Right lobe of liver (tissue), 6 donors: ENCODE results near the gene ZKSCAN3. TPM values are rescaled to one million over a fixed set of nuclear protein-coding genes. Genes with fewer than 3 reads are reported as not detected.

ENCODE experiments used
- ATAC-seq, 4 donors: fragments of 200-7000 bp; cut with Tn5 transposase; one replicate each; pipeline ENCODE4 v1.9.1; 2020; ENCODE audit warnings: mild to moderate bottlenecking in 4 of 4, moderate library complexity in 4 of 4
- DNase-seq, 3 donors: peaks; one replicate each; pipeline ENCODE4 v3.0.0-alpha.2; 2020
- H3K27ac ChIP-seq, 3 donors: fragments of 200-600 bp; one replicate each; pipeline ENCODE4 v1.8.0; 2022
- H3K27me3 ChIP-seq, 2 donors: fragments of 200-600 bp; one replicate each; pipeline ENCODE4 v1.8.0; 2022
- H3K36me3 ChIP-seq, 4 donors: fragments of 200-600 bp; sonication (generic) in 1 of 4; one replicate each; pipeline versions ENCODE4 v1.5.1 to v1.8.0; 2017 to 2022; ENCODE audit warnings: control low read depth in 1 of 4
- H3K4me1 ChIP-seq, 4 donors: fragments of 200-600 bp; sonication (generic) in 1 of 4; one replicate each; pipeline versions ENCODE4 v1.5.1 to v1.8.0; 2017 to 2022; ENCODE audit warnings: control low read depth in 1 of 4
- H3K4me3 ChIP-seq, 3 donors: fragments of 200-600 bp; one replicate each; pipeline ENCODE4 v1.8.0; 2022
- H3K9me3 ChIP-seq, 4 donors: fragments of 200-600 bp; sonication (generic) in 1 of 4; one replicate each; pipeline versions ENCODE4 v1.5.1 to v1.8.0; 2017 to 2022; ENCODE audit warnings: control low read depth in 1 of 4
- CTCF ChIP-seq, 4 donors: fragments of 200-600 bp in 3 of 4; fragments of 450-650 bp in 1 of 4; IDR thresholded peaks; one replicate each; pipeline versions ENCODE4 v1.5.1 to v1.8.0; 2016 to 2022; ENCODE audit warnings: antibody characterized with exemption in 4 of 4, mild to moderate bottlenecking in 2 of 4
- POLR2A ChIP-seq: fragments of 450-650 bp; IDR thresholded peaks from one replicate; pipeline ENCODE4 v1.6.1; 2017; ENCODE audit warnings: antibody characterized with exemption, mild to moderate bottlenecking
- WGBS: methylation state at CpG from one replicate; pipeline ENCODE4 v1.1.6; 2018; ENCODE audit warnings: low coverage, low lambda C conversion rate; ENCODE audit not compliant: insufficient coverage; ENCODE audit errors: missing lambda C conversion rate; 5-methylcytosine and 5-hydroxymethylcytosine counted together
- intact Hi-C, 2 donors: fragments of 100-400 bp; cut with DNase I; formaldehyde crosslinking; loops; one replicate each; pipeline versions ENCODE4 v1.11.2 to v1.14.1; 2022
- total RNA-seq, 6 experiments: library from RNA; depleted of rRNA in 2 of 6; stranded (reverse); fragments of >200 nt in 2 of 6; fragmentation: NEBNext Ultra II Directional in 3 of 6; extraction: Animal tissue kit (Norgen Biotek cat#: 25700) in 3 of 6; gene quantifications; one replicate each; pipeline versions ENCODE4 v1.1.0 to v1.2.4, GENCODE V29; 2016 to 2023
- donor health status: DM: no; HTN: yes; CAD: no.
- donor health status: DM: no; HTN: no; CAD: no.
- donor health status: DM: no; HTN: no; CAD: no.
- donor health status: DM: no; HTN: yes; CAD: no.
- donor health status: DM: no; HTN: yes; CAD: no.

Gene ZKSCAN3
- total RNA-seq, 6 experiments from 2014 or later: 1.3 to 3.8 (median 2.5) TPM

GRCh38 chr6:28340310-28341095 is 9.2 kb upstream of the ZKSCAN3 start:
- no peak for DNase-seq
- H3K27me3 ChIP-seq: no peaks in the 10 kb centered on the region
- no peak for TF ChIP-seq CTCF (IDR thresholded peaks at IDR 0.05)
- TF ChIP-seq POLR2A: no peak
- no peaks in the 10 kb centered on the region for H3K36me3 ChIP-seq
- intact Hi-C loops: no loop called here
- H3K27ac ChIP-seq: no peak overlapping the region
- no peaks in the 10 kb centered on the region for H3K9me3 ChIP-seq
- ATAC-seq: no peak
- WGBS: 86% methylated on average over 1 of the region's 1 CpG
- no peaks in the 10 kb centered on the region for H3K4me1 ChIP-seq
- no peak overlapping the region for H3K4me3 ChIP-seq

GRCh38 chr6:28343898-28344677 is 5.7 kb upstream of the ZKSCAN3 start:
- ATAC-seq: no peak
- no peaks in the 10 kb centered on the region for H3K9me3 ChIP-seq
- H3K4me3 ChIP-seq: no peak overlapping the region
- DNase-seq: no peak
- 40% methylated on average over 1 of the region's 1 CpG for WGBS
- H3K27ac ChIP-seq: no peak overlapping the region
- TF ChIP-seq POLR2A (no peak), CTCF (IDR thresholded peaks at IDR 0.05) (no peak)
- no peaks in the 10 kb centered on the region for H3K4me1 ChIP-seq
- intact Hi-C loops: no loop called here
- no peaks in the 10 kb centered on the region for H3K27me3 ChIP-seq
- H3K36me3 ChIP-seq: no peaks in the 10 kb centered on the region

GRCh38 chr6:28345201-28345600 is 4.5 kb upstream of the ZKSCAN3 start:
- Histone ChIP-seq H3K9me3 (no peaks in the 10 kb centered on the region), H3K36me3 (no peaks in the 10 kb centered on the region), H3K4me1 (peaks cover 0 to under 1% (median 0%) of the 10 kb centered on the region in 4 donors), H3K27me3 (no peaks in the 10 kb centered on the region), H3K27ac (no peak overlapping the region), H3K4me3 (no peak overlapping the region)
- no peak for TF ChIP-seq POLR2A
- TF ChIP-seq CTCF (IDR thresholded peaks at IDR 0.05): no peak
- WGBS: 67% methylated on average over 1 of the region's 1 CpG
- peak in 2 of 4 donors; percentile 18 to 37 for ATAC-seq
- no peak for DNase-seq
- intact Hi-C loops: no loop called here

- no peak for DNase-seq
- TF ChIP-seq CTCF (IDR thresholded peaks at IDR 0.05): no peak
- no peak for TF ChIP-seq POLR2A
- Histone ChIP-seq H3K27me3 (no peaks in the 10 kb centered on the region), H3K36me3 (no peaks in the 10 kb centered on the region), H3K4me1 (peaks cover 0 to 15% (median 5%) of the 10 kb centered on the region in 4 donors), H3K4me3 (no peak overlapping the region), H3K27ac (no peak overlapping the region), H3K9me3 (no peaks in the 10 kb centered on the region)
- no peak for ATAC-seq
- 28% methylated on average over 2 of the region's 2 CpGs for WGBS
- intact Hi-C loops: no loop called here
Observed at GRCh38 chr6:28347119-28347518, 2.6 kb upstream of the ZKSCAN3 start.
